Measurements from ENCODE around the gene ELF1.
A peak's percentile ranks its signal among the peaks of the same experiment; 100 is the strongest.

Gene ELF1

GRCh38 chr13:41056194-41056593 lies 37.1 kb upstream of the ELF1 start:
- Histone ChIP-seq H3K27me3 (ENCODE audit: control insufficient read depth in 1 of 2, insufficient read depth in 1 of 2, low read length in 2 of 2) (no peaks in the 10 kb centered on the region), H2AFZ (ENCODE audit: low read depth, low read length) (no peak overlapping the region), H2BK15ac (ENCODE audit: low read depth, poor library complexity, severe bottlenecking) (no peak overlapping the region), H4K91ac (ENCODE audit: low read length) (no peak overlapping the region), H3K4me3 (ENCODE audit: insufficient read depth in 1 of 2, low read depth in 1 of 2, low read length in 2 of 2) (no peak overlapping the region), H2BK12ac (ENCODE audit: low read length in 2 of 2) (no peak overlapping the region), H3K4me2 (ENCODE audit: low read length, poor library complexity, severe bottlenecking) (no peak overlapping the region), H3K79me1 (replicated peaks; ENCODE audit: low read length, poor library complexity, severe bottlenecking) (peaks cover 4% of the 10 kb centered on the region), H2BK120ac (ENCODE audit: low read depth, low read length) (no peak overlapping the region), H2AK5ac (ENCODE audit: low read length, severe bottlenecking) (no peak overlapping the region), H4K8ac (ENCODE audit: low read length) (no peak overlapping the region), H3K18ac (ENCODE audit: low read depth in 1 of 2, low read length in 2 of 2) (no peak overlapping the region), H3K14ac (ENCODE audit: low read length in 2 of 2) (no peak overlapping the region), H3K36me3 (ENCODE audit: control insufficient read depth in 1 of 2, insufficient read depth in 2 of 2, low read depth in 1 of 2, low read length in 2 of 2) (peaks cover 0 to 5% of the 10 kb centered on the region in 2 experiments), H2BK5ac (ENCODE audit: low read depth, low read length, poor library complexity, severe bottlenecking) (no peak overlapping the region), H3K4me1 (ENCODE audit: control insufficient read depth, insufficient read depth, low read depth, low read length) (peaks cover 12% of the 10 kb centered on the region), H3K9ac (ENCODE audit: low read length) (no peak overlapping the region), H3K27ac (ENCODE audit: low read length, poor library complexity, severe bottlenecking) (no peak overlapping the region), H3K4ac (ENCODE audit: low read depth in 1 of 2, low read length in 2 of 2) (no peak overlapping the region), H3K23ac (ENCODE audit: low read length in 2 of 2) (no peak overlapping the region), H3K9me3 (ENCODE audit: control insufficient read depth, low read length) (no peaks in the 10 kb centered on the region)
- no peak for DNase-seq

GRCh38 chr13:41054919-41055619 lies 36.0 kb upstream of the ELF1 start:
- H3K14ac ChIP-seq (ENCODE audit: low read length in 2 of 2): no peak overlapping the region
- no peaks in the 10 kb centered on the region for H3K9me3 ChIP-seq (ENCODE audit: control insufficient read depth, low read length)
- DNase-seq: no peak
- peaks cover 5% of the 10 kb centered on the region for H3K79me1 ChIP-seq (replicated peaks; ENCODE audit: low read length, poor library complexity, severe bottlenecking)
- no peak overlapping the region for H3K18ac ChIP-seq (ENCODE audit: low read depth in 1 of 2, low read length in 2 of 2)
- no peak overlapping the region for H3K23ac ChIP-seq (ENCODE audit: low read length in 2 of 2)
- no peak overlapping the region for H3K27ac ChIP-seq (ENCODE audit: low read length, poor library complexity, severe bottlenecking)
- no peak overlapping the region for H3K4ac ChIP-seq (ENCODE audit: low read depth in 1 of 2, low read length in 2 of 2)
- no peak overlapping the region for H2BK12ac ChIP-seq (ENCODE audit: low read length in 2 of 2)
- no peak overlapping the region for H2AFZ ChIP-seq (ENCODE audit: low read depth, low read length)
- no peak overlapping the region for H2BK15ac ChIP-seq (ENCODE audit: low read depth, poor library complexity, severe bottlenecking)
- H2AK5ac ChIP-seq (ENCODE audit: low read length, severe bottlenecking): no peak overlapping the region
- H3K27me3 ChIP-seq (ENCODE audit: control insufficient read depth in 1 of 2, insufficient read depth in 1 of 2, low read length in 2 of 2): no peaks in the 10 kb centered on the region
- H2BK120ac ChIP-seq (ENCODE audit: low read depth, low read length): no peak overlapping the region
- H3K4me2 ChIP-seq (ENCODE audit: low read length, poor library complexity, severe bottlenecking): no peak overlapping the region
- no peak overlapping the region for H4K8ac ChIP-seq (ENCODE audit: low read length)
- peaks cover 0 to 7% of the 10 kb centered on the region in 2 experiments for H3K36me3 ChIP-seq (ENCODE audit: control insufficient read depth in 1 of 2, insufficient read depth in 2 of 2, low read depth in 1 of 2, low read length in 2 of 2)
- H3K4me1 ChIP-seq (ENCODE audit: control insufficient read depth, insufficient read depth, low read depth, low read length): peaks cover 12% of the 10 kb centered on the region
- H3K4me3 ChIP-seq (ENCODE audit: insufficient read depth in 1 of 2, low read depth in 1 of 2, low read length in 2 of 2): no peak overlapping the region
- 93% methylated on average over 5 of the region's 5 CpGs for WGBS
- H2BK5ac ChIP-seq (ENCODE audit: low read depth, low read length, poor library complexity, severe bottlenecking): no peak overlapping the region
- peak overlapping the region; percentile 84 for H3K9ac ChIP-seq (ENCODE audit: low read length)
- no peak overlapping the region for H4K91ac ChIP-seq (ENCODE audit: low read length)

GRCh38 chr13:41054212-41054877 lies 35.2 kb upstream of the ELF1 start:
- 75% methylated on average over 7 of the region's 9 CpGs for WGBS
- no peak overlapping the region for H3K14ac ChIP-seq (ENCODE audit: low read length in 2 of 2)

GRCh38 chr13:41053384-41053826 lies 34.3 kb upstream of the ELF1 start:
- H3K4me3 ChIP-seq (ENCODE audit: insufficient read depth in 1 of 2, low read depth in 1 of 2, low read length in 2 of 2): peak overlapping the region in 1 of 2 experiments; percentile 52
- H2BK12ac ChIP-seq (ENCODE audit: low read length in 2 of 2): no peak overlapping the region
- no peaks in the 10 kb centered on the region for H3K9me3 ChIP-seq (ENCODE audit: control insufficient read depth, low read length)
- no peak overlapping the region for H2BK15ac ChIP-seq (ENCODE audit: low read depth, poor library complexity, severe bottlenecking)
- H3K9ac ChIP-seq (ENCODE audit: low read length): peak overlapping the region; percentile 84
- peaks cover 9% of the 10 kb centered on the region for H3K4me1 ChIP-seq (ENCODE audit: control insufficient read depth, insufficient read depth, low read depth, low read length)
- no peak overlapping the region for H4K91ac ChIP-seq (ENCODE audit: low read length)
- H2AFZ ChIP-seq (ENCODE audit: low read depth, low read length): no peak overlapping the region
- H2AK5ac ChIP-seq (ENCODE audit: low read length, severe bottlenecking): no peak overlapping the region
- peaks cover 15% of the 10 kb centered on the region for H3K79me1 ChIP-seq (replicated peaks; ENCODE audit: low read length, poor library complexity, severe bottlenecking)
- no peaks in the 10 kb centered on the region for H3K27me3 ChIP-seq (ENCODE audit: control insufficient read depth in 1 of 2, insufficient read depth in 1 of 2, low read length in 2 of 2)
- no peak overlapping the region for H3K4ac ChIP-seq (ENCODE audit: low read depth in 1 of 2, low read length in 2 of 2)
- no peak overlapping the region for H3K23ac ChIP-seq (ENCODE audit: low read length in 2 of 2)
- no peak overlapping the region for H3K4me2 ChIP-seq (ENCODE audit: low read length, poor library complexity, severe bottlenecking)
- 86% methylated on average over 1 of the region's 2 CpGs for WGBS
- H2BK5ac ChIP-seq (ENCODE audit: low read depth, low read length, poor library complexity, severe bottlenecking): no peak overlapping the region
- no peak overlapping the region for H4K8ac ChIP-seq (ENCODE audit: low read length)
- no peak overlapping the region for H3K27ac ChIP-seq (ENCODE audit: low read length, poor library complexity, severe bottlenecking)
- peaks cover 0 to 9% of the 10 kb centered on the region in 2 experiments for H3K36me3 ChIP-seq (ENCODE audit: control insufficient read depth in 1 of 2, insufficient read depth in 2 of 2, low read depth in 1 of 2, low read length in 2 of 2)
- H2BK120ac ChIP-seq (ENCODE audit: low read depth, low read length): no peak overlapping the region
- peak; percentile 61 for DNase-seq
- no peak overlapping the region for H3K18ac ChIP-seq (ENCODE audit: low read depth in 1 of 2, low read length in 2 of 2)
- no peak overlapping the region for H3K14ac ChIP-seq (ENCODE audit: low read length in 2 of 2)

More at GRCh38 chr13:41054212-41054877, 35.2 kb upstream of the ELF1 start:
- H2AK5ac ChIP-seq (ENCODE audit: low read length, severe bottlenecking): no peak overlapping the region
- no peak overlapping the region for H2AFZ ChIP-seq (ENCODE audit: low read depth, low read length)
- H3K79me1 ChIP-seq (replicated peaks; ENCODE audit: low read length, poor library complexity, severe bottlenecking): peaks cover 8% of the 10 kb centered on the region
- no peak overlapping the region for H2BK15ac ChIP-seq (ENCODE audit: low read depth, poor library complexity, severe bottlenecking)
- peaks cover 12% of the 10 kb centered on the region for H3K4me1 ChIP-seq (ENCODE audit: control insufficient read depth, insufficient read depth, low read depth, low read length)
- no peaks in the 10 kb centered on the region for H3K9me3 ChIP-seq (ENCODE audit: control insufficient read depth, low read length)
- no peak overlapping the region for H2BK5ac ChIP-seq (ENCODE audit: low read depth, low read length, poor library complexity, severe bottlenecking)
- H3K4me2 ChIP-seq (ENCODE audit: low read length, poor library complexity, severe bottlenecking): no peak overlapping the region
- no peak overlapping the region for H3K27ac ChIP-seq (ENCODE audit: low read length, poor library complexity, severe bottlenecking)
- no peak overlapping the region for H2BK12ac ChIP-seq (ENCODE audit: low read length in 2 of 2)
- H4K8ac ChIP-seq (ENCODE audit: low read length): peak overlapping the region; percentile 68
- DNase-seq: peak; percentile 67
- no peak overlapping the region for H3K4ac ChIP-seq (ENCODE audit: low read depth in 1 of 2, low read length in 2 of 2)
- no peak overlapping the region for H2BK120ac ChIP-seq (ENCODE audit: low read depth, low read length)
- no peak overlapping the region for H4K91ac ChIP-seq (ENCODE audit: low read length)
- H3K4me3 ChIP-seq (ENCODE audit: insufficient read depth in 1 of 2, low read depth in 1 of 2, low read length in 2 of 2): peak overlapping the region in 1 of 2 experiments; percentile 52
- H3K9ac ChIP-seq (ENCODE audit: low read length): peak overlapping the region; percentile 84
- no peak overlapping the region for H3K18ac ChIP-seq (ENCODE audit: low read depth in 1 of 2, low read length in 2 of 2)
- H3K36me3 ChIP-seq (ENCODE audit: control insufficient read depth in 1 of 2, insufficient read depth in 2 of 2, low read depth in 1 of 2, low read length in 2 of 2): peaks cover 0 to 9% of the 10 kb centered on the region in 2 experiments
- H3K23ac ChIP-seq (ENCODE audit: low read length in 2 of 2): no peak overlapping the region
- H3K27me3 ChIP-seq (ENCODE audit: control insufficient read depth in 1 of 2, insufficient read depth in 1 of 2, low read length in 2 of 2): no peaks in the 10 kb centered on the region
